VCaP (cell line): ENCODE measurements around the gene KRT31.
"Not testable (repeated sequence)": the region's sequence is repeated elsewhere in the genome, so short reads cannot be mapped to it uniquely, and the experiment has no call there.

ENCODE experiments used
- H3K27ac ChIP-seq: fragments of 450-650 bp; 2 replicates; pipeline ENCODE4 v1.5.1; 2017
- CTCF ChIP-seq: fragments of 450-650 bp; conservative IDR thresholded peaks from 2 replicates; pipeline ENCODE4 v1.5.1; 2017; ENCODE audit warnings: mild to moderate bottlenecking, moderate library complexity

The KRT31 gene

DNA sequence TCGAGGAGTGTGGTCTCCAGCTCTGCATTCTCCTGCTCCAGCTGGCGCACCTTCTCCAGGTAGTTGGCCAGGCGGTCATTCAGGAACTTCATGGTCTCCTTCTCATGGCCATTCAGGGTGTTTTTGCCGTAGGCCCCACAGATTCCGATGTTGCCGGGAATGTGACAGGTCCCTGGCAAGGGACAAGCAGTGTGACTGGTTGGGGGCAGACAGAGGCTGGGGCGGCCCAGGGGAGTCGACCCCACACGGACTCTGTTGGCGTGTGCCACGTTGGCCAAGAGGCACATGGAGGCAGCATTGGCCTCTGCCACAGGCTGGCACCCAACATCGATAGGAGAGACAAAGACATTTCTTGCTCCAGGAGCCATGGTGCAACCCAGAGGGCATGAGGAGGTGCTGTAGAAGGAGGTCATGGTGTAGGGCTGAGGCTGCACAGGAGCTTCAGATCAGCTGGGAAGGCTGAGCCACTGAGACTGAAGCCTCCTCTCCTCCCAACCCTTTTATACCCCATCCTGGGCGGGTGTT lies 26.8 kb upstream of the KRT31 start, which contains the start of gene KRT37:
Gene KRT37, minus strand, starts transcription at position 475 of the 525 bp plus-strand sequence. Its CDS starts 62 bp downstream, at position 413.
- TF ChIP-seq CTCF = no peak
- no peak within 1 kb of the TSS for H3K27ac ChIP-seq

DNA sequence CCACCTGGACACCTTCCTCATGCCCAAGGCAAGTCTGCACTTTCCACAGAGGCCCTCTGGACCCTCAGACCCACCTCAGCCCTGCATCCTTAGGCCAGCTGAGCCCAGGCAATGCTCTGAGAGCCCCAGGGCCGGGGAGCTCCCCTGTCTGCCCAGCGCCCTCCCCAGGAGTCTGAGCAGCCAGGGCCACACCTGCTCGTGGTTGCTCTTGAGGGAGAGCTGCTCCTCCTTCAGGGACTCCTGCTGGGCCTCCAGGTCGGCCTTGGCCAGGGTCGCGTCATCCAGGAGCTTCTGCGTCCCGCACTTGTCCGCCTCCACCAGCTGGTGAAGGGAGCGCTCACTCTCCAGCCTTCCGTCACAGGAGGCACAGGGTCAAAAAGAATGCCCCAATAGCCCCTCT lies 25.2 kb upstream of the KRT31 start:
- not testable (repeated sequence) for H3K27ac ChIP-seq

DNA sequence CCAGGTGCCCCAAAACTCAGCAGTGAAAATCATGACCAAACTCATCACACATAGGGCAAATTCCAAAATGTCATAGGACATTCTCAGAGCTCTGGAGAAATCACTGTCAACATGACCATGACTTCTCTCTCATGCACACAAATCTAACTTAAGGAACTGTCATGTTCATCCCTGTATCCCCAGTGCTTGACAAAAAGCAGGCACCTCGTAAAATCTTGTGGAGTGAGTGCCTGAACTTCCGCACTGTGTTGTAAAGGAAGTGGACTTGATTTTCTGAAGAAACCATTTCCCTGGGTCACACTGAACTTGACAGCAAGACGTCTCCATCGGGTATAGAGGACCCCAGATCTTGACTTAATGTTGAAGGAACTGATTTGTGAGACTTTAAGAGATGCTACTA lies 24.2 kb upstream of the KRT31 start:
- peak overlapping the region; percentile 49 for H3K27ac ChIP-seq

GRCh38 chr17:41421116-41421515 lies 23.7 kb upstream of the KRT31 start:
- H3K27ac ChIP-seq = peak overlapping the region; percentile 49
- no peak for TF ChIP-seq CTCF

More for the DNA sequence above, 24.2 kb upstream of the KRT31 start:
- no peak for TF ChIP-seq CTCF

GRCh38 chr17:41420134-41420533 lies 22.7 kb upstream of the KRT31 start:
- TF ChIP-seq CTCF = no peak
- no peak overlapping the region for H3K27ac ChIP-seq

DNA sequence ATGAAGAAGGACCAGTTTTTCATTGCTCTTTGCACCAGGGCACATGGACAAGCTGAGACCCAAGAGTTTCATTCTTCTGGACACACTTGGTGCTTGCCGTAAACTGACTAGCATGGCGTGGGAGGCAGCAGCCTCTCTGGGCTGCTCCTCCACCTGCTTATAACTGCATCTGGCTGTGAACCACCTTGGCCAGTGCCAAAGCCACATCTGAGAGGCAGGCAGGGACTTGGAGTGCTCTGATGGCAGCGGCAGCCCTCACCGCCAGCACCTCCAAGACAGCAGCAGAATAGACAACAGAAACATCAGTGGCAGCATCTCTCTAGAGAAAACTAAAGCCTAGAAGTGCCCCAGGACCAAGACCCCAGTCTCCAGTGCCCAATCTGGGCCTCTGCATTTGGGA lies 22.3 kb upstream of the KRT31 start:
- no peak overlapping the region for H3K27ac ChIP-seq
- TF ChIP-seq CTCF = no peak

- H3K27ac ChIP-seq = no peak overlapping the region
- TF ChIP-seq CTCF = no peak
Measured at GRCh38 chr17:41418116-41418860, 20.9 kb upstream of the KRT31 start.

DNA sequence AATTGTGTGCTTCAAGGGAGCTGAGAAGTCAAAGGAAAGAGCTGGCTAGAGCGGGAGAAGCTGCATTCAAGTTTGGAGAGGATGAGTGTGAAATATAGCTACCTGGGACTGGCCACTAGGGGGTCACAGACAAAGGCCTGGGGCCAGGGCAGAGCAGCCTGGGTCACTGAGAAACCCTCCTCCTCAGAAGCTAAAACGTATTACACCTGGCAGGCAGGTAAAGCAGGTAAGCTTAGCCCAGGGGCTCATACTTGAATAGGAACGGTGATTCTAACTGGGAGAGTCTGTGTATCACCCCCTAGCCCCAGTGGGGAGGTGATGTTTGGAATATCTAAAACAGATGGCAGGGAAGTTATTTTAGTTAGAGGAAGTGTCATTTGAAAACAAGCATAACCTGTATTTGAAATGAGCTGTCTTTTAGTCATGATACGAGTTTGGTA lies 20.2 kb upstream of the KRT31 start:
- TF ChIP-seq CTCF = peak; percentile 72
- H3K27ac ChIP-seq = no peak overlapping the region
